Lower lobe of right lung (tissue), 2 donors: ENCODE measurements around the gene DCPS. TPM values are rescaled to one million over a fixed set of nuclear protein-coding genes. Genes with fewer than 3 reads are reported as not detected.

Experiments
- ATAC-seq, 2 donors: fragments of 200-7000 bp; cut with Tn5 transposase; one replicate each; pipeline ENCODE4 v1.9.1; 2020 to 2022; ENCODE audit warnings: mild to moderate bottlenecking in 2 of 2, moderate library complexity in 2 of 2
- DNase-seq: peaks from one replicate; pipeline ENCODE4 v3.0.0-alpha.2; 2020
- H3K27ac ChIP-seq: fragments of 200-600 bp; one replicate; pipeline ENCODE4 v1.8.0; 2022
- H3K27me3 ChIP-seq: fragments of 200-600 bp; one replicate; pipeline ENCODE4 v1.8.0; 2022; ENCODE audit warnings: low read depth
- H3K36me3 ChIP-seq: fragments of 200-600 bp; one replicate; pipeline ENCODE4 v1.8.0; 2022; ENCODE audit warnings: mild to moderate bottlenecking
- H3K4me1 ChIP-seq: fragments of 200-600 bp; one replicate; pipeline ENCODE4 v1.8.0; 2022
- H3K4me3 ChIP-seq: fragments of 200-600 bp; one replicate; pipeline ENCODE4 v1.8.0; 2022; ENCODE audit warnings: mild to moderate bottlenecking
- H3K9me3 ChIP-seq: fragments of 200-600 bp; one replicate; pipeline ENCODE4 v1.8.0; 2022
- intact Hi-C: fragments of 100-400 bp; cut with DNase I; formaldehyde crosslinking; loops from one replicate; pipeline ENCODE4 v1.11.0; 2022
- total RNA-seq: library from RNA; stranded (reverse); fragmentation: NEBNext Ultra II Directional; extraction: Animal tissue kit (Norgen Biotek cat#: 25700); gene quantifications from one replicate; pipeline ENCODE4 v1.2.1, GENCODE V29; 2021
- TF ChIP-seq, protein P1 (sequence below): fragments of 200-600 bp; IDR thresholded peaks from one replicate; pipeline ENCODE4 v1.8.0; 2022; ENCODE audit warnings: antibody characterized with exemption, mild to moderate bottlenecking
- donor health status: DM: no; HTN: yes; CAD: no; lungs with severe emphysema.

The DCPS gene
- total RNA-seq, 1 donor from 2014 or later = 14.7 TPM

DNA sequence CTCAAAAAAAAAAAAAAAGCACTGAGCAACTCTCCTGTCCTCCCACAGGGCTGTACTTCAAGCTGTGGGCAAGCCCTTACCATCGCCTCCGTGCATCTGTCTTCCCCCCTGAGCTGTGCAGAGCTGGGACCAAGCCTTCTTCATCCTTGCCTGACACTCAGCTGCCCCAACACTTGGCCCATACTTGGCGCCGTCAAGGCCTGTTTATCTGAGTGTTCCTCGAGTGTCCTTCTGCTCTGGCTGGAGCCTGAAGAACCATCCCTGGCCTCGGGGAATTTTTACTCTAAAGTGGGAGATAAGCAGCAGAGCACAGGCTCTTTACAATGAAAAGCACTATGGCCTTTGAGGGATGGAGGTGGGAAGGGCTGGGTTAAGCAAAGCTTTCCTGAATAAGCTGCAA, 22.6 kb upstream of the DCPS start:
- peak; percentile 70 for DNase-seq

DNA sequence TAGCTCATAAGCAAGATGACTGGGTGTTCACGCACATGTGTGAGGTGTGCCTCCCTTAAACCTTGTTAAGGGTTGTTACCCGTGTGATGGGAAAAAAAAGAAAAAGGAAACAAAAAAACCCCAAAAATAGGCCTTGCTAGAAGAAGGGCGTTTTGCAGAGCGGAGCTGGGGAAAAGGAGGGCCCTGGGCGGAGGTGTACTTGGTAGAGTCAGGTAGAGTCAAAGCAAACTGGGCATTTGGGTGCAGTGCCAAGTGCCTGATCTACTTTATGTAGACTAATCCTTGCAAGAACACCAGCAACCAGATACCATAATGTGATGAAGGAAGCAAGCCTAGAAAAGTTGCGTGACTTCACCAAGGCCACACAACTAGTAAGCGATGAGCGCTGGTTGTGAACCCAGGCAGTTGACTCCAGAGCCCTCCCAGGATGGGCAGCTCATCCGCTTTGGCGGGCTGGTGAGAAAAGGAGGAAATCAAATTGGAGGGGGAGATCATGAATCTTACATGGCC, 22.1 kb upstream of the DCPS start:
- Histone ChIP-seq H3K4me1 (peaks cover 48% of the 10 kb centered on the region), H3K36me3 (peaks cover 15% of the 10 kb centered on the region), H3K9me3 (no peaks in the 10 kb centered on the region), H3K27ac (peak overlapping the region; percentile 94), H3K27me3 (no peaks in the 10 kb centered on the region), H3K4me3 (peak overlapping the region; percentile 83)
- TF ChIP-seq, protein P1, sequence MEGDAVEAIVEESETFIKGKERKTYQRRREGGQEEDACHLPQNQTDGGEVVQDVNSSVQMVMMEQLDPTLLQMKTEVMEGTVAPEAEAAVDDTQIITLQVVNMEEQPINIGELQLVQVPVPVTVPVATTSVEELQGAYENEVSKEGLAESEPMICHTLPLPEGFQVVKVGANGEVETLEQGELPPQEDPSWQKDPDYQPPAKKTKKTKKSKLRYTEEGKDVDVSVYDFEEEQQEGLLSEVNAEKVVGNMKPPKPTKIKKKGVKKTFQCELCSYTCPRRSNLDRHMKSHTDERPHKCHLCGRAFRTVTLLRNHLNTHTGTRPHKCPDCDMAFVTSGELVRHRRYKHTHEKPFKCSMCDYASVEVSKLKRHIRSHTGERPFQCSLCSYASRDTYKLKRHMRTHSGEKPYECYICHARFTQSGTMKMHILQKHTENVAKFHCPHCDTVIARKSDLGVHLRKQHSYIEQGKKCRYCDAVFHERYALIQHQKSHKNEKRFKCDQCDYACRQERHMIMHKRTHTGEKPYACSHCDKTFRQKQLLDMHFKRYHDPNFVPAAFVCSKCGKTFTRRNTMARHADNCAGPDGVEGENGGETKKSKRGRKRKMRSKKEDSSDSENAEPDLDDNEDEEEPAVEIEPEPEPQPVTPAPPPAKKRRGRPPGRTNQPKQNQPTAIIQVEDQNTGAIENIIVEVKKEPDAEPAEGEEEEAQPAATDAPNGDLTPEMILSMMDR = no peak
- DNase-seq = no peak
- ATAC-seq = no peak
- intact Hi-C loops = no loop called here

More for the DNA sequence above, 22.6 kb upstream of the DCPS start:
- H3K27ac ChIP-seq = peak overlapping the region; percentile 5
- no peaks in the 10 kb centered on the region for H3K9me3 ChIP-seq
- TF ChIP-seq, protein P1 = no peak
- peaks cover 48% of the 10 kb centered on the region for H3K4me1 ChIP-seq
- ATAC-seq = peak; percentile 66 to 74
- H3K36me3 ChIP-seq = peaks cover 20% of the 10 kb centered on the region
- H3K4me3 ChIP-seq = no peak overlapping the region
- intact Hi-C loops = no loop called here
- no peaks in the 10 kb centered on the region for H3K27me3 ChIP-seq

DNA sequence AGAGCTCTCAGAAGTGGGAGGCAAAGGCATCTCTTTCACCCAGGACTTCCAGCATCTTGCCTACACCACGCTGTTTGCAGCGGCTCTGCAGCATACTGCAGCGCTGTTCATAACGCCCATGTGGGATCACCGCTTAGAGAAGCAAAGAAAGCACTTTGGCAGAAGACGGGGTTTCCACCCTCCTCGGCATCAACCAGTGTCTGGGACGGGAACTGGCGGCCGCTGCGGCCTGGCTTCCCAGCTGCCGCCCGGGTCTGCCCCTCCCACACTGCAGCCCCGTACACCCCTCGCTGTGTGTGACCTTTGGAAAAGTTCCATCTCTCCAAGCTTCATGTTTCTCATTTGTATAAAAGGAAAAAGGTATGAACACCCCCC, 21.5 kb upstream of the DCPS start:
- no peak for DNase-seq
- H3K27me3 ChIP-seq = no peaks in the 10 kb centered on the region
- peak; percentile 56 to 65 for ATAC-seq
- H3K4me3 ChIP-seq = peak overlapping the region; percentile 83
- no peaks in the 10 kb centered on the region for H3K9me3 ChIP-seq
- intact Hi-C loops = no loop called here
- peaks cover 48% of the 10 kb centered on the region for H3K4me1 ChIP-seq
- H3K36me3 ChIP-seq = peaks cover 9% of the 10 kb centered on the region
- TF ChIP-seq, protein P1 = no peak
- H3K27ac ChIP-seq = peak overlapping the region; percentile 94

DNA sequence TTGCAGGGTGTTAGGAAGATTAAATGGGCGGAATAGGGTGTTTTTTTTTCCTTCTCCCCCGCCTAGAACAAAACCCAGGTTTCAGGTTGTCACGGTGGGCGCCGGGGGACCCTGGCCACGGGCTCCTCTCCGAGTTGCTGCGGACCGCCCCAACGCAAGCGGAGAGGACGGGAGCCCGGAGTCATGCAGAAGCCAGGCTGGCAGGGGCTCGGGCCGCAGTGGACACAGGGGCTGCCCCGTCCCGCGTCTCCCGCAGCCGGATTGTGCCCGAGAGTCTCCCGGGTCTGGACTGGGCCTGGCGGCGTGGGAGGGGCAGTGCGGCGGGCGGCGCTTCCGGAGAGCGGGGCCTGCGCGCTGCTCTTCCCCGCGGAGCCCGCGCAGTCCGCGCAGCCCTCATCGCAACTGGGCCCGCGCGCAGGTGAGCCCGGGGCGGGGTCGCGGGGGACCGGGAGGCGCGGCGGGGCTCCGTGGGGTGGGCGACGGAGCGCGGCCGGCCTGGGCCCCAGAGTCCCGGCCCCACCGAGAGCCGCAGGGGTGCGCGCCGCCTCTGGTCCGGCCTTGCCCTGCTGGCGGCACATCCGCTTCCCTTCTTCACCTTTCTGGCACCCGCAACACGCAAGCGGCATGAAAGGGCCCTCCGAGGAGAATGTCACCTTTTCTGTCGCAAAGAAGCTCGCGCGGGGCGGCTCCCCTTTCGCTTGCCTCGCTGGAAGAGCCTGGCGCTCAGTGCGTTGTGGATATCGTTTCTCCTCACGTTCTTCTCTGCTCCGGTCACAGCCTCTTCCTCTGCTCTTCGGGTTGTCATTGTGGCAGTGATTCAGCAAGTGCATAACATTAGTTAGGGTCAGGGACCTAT, 20.9 kb upstream of the DCPS start, which contains the start of gene TIRAP:
Gene TIRAP (plus strand): TSS at position 358 of the 856 bp plus-strand sequence. CDS start 7,802 bp downstream, outside the sequence.
- DNase-seq (peak; percentile 82), ATAC-seq (peak; percentile 89 to 92)
- TF ChIP-seq, protein P1 = no peak
- H3K9me3 ChIP-seq = no peaks in the 10 kb centered on the region
- no peaks in the 10 kb centered on the region for H3K27me3 ChIP-seq
- peaks cover 9% of the 10 kb centered on the region for H3K36me3 ChIP-seq
- H3K4me1 ChIP-seq = peaks cover 48% of the 10 kb centered on the region
- peak within 1 kb of the TSS; percentile 83 for H3K4me3 ChIP-seq
- H3K27ac ChIP-seq = peak within 1 kb of the TSS; percentile 94
- intact Hi-C loops = no loop called here

DNA sequence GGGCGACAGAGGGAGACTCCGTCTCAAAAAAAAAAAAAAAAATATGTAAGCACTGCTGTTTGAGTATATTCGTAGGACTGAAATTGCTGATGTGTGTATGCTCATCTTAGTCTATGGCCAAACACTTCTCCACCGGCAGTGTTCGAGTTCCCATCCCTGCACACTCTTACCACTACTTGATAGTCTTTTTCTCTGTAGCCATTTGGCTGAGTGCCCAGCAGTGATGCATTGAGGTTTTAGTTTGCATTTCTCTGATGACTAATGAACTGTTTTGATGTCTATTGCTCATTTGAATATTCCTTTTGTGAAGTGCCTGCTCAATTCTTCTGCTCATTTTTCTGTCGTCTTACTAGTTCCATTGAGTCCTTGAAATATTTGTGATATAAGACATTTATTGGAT, 19.0 kb upstream of the DCPS start:
- DNase-seq (no peak), ATAC-seq (no peak)
- Histone ChIP-seq H3K27me3 (no peaks in the 10 kb centered on the region), H3K36me3 (peaks cover 25% of the 10 kb centered on the region), H3K4me3 (no peak overlapping the region), H3K9me3 (no peaks in the 10 kb centered on the region), H3K4me1 (peaks cover 48% of the 10 kb centered on the region), H3K27ac (no peak overlapping the region)
- TF ChIP-seq, protein P1 = no peak
- intact Hi-C loops = no loop called here
